Fibroblast of pulmonary artery (primary cell): ENCODE data around the gene RAE1.
"Not testable (repeated sequence)": the region's sequence is repeated elsewhere in the genome, so short reads cannot be mapped to it uniquely, and the experiment has no call there.

Experiments used
- DNase-seq: peaks from one replicate; pipeline ENCODE4 v3.0.0-alpha.2; 2010; ENCODE audit warnings: low read depth
- H3K4me3 ChIP-seq: replicated peaks from 2 replicates; pipeline ENCODE4 v1.5.1; 2011; ENCODE audit warnings: low read depth, mild to moderate bottlenecking, control low read depth, low read length, moderate library complexity
- TF ChIP-seq, protein P1 (sequence below): IDR thresholded peaks from 2 replicates; pipeline ENCODE4 v1.5.1; 2011; ENCODE audit warnings: mild to moderate bottlenecking, control low read depth, low read length, inconsistent platforms; ENCODE audit errors: missing control alignments

RAE1 gene

DNA sequence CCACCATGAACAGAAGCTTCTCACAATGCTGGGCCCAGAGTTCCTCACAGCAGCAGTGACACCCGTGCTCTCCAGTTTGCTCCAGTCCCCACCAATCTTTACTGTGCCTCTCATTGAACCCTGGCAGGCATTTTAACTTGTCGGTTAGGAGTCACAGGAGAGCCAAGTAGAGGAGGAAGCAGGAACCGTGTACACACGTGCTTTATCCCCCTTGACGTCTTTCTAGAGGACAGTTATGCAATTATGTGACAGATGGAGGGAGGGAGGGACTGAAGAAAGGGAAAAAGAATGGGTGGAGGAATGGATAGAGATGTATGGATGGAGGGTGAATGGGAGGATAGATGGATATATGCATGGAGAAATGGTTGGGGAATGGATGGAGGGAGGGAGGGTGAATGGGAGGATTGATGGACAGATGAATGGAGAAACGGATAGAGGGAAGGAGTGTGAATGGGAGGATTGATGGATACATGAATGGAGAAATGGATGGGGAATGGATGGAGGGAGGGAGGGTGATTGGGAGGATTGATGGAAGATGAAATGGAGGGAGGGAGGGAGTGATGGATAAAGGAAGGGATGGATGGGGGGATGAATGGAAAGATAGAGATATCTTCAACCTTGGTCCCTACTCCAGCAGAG lies 66.1 kb downstream of the RAE1 start:
- no peak for DNase-seq
- no peak overlapping the region for H3K4me3 ChIP-seq
- TF ChIP-seq, protein P1, sequence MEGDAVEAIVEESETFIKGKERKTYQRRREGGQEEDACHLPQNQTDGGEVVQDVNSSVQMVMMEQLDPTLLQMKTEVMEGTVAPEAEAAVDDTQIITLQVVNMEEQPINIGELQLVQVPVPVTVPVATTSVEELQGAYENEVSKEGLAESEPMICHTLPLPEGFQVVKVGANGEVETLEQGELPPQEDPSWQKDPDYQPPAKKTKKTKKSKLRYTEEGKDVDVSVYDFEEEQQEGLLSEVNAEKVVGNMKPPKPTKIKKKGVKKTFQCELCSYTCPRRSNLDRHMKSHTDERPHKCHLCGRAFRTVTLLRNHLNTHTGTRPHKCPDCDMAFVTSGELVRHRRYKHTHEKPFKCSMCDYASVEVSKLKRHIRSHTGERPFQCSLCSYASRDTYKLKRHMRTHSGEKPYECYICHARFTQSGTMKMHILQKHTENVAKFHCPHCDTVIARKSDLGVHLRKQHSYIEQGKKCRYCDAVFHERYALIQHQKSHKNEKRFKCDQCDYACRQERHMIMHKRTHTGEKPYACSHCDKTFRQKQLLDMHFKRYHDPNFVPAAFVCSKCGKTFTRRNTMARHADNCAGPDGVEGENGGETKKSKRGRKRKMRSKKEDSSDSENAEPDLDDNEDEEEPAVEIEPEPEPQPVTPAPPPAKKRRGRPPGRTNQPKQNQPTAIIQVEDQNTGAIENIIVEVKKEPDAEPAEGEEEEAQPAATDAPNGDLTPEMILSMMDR = no peak

DNA sequence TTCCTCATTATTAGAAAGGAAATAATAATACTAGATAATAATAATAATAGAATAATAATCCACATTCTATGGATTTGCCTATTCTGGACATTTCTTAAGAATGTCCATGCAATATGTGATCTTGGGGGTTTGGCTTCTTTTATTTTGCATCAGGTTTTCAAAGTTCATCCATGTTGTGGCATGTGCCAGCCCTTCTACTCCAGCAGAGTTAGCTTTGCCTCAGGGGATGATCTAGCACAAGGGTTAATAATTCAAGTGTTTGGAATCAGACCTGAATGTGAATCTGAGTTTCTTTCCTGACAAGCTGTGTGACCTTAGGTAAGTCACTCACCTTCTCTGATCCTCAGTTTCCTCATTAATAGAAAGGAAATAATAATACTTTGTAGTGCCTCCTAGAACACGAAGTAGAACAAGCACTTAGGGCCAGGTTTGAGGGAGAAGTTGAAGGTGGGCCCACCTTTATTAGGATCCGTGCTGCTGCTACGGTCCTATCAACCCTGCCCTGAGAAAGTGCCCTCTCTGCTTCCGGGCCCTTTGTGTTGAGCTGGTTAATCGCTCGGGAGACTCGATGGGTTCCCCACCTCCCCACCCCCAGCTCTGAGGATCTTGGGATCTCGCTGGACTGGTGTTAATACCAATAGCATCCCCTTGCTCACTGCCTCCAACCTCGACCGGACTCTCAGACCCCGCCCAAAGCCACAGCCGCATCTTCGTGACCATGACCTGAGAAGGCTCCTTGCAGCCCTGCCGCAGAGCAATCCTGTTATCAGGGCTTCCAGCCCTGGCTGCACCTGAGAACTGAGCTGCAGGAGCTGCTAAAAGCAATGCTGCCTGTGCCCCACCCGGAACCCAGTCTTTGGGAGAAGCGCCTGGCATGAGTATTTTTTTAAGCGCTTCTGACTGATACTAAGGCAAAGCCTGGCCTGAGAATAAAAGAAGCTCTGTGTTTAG lies 67.0 kb downstream of the RAE1 start:
- no peak for DNase-seq
- H3K4me3 ChIP-seq = no peak overlapping the region
- TF ChIP-seq, protein P1 = no peak

DNA sequence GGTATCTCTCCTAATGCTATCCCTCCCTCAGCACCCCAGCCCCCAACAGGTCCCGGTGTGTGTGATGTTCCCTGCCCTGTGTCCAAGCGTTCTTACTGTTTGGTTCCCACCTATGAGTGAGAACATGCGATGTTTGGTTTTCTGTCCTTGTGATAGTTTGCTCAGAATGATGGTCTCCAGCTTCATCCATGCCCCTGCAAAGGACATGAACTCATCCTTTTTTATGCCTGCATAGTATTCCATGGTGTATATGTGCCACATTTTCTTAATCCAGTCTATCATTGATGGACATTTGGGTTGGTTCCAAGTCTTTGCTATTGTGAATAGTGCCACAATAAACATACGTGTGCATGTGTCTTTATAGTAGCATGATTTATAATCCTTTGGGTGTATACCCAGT lies 68.4 kb downstream of the RAE1 start:
- not testable (repeated sequence) for H3K4me3 ChIP-seq, DNase-seq

DNA sequence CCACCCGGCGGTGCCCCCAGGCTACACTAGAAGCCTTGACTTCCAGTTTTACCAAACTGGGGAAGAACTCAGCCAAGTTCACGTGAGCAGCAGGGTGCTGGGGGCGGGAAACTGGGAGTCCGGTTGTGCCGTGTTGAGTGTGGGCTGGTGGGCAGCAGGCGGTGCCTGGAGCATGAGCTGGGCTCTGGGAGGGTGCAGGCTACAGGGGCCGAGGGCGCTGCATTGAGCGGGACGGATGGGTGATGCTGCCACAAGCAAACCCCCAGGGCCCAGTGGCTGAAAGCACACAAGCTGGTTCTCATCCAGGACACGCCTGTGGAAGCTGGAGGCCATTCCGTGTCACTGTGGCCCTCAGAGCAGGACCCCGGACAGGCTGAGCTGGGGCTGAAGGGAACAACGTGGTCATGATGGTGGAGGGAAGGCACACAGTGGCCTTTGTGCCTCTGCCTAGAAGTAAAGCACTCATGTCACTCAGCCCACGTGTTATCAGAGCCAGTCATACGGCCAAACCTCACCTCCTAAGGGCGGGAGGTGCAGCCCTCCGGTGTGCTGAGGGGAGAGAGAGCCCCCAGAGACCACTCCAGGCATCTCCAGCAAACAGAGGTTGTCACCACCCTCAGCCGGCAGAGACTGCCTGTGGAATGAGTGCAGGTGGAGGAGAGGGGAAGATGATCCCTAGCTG lies 69.7 kb downstream of the RAE1 start:
- TF ChIP-seq, protein P1 = no peak
- DNase-seq = no peak
- H3K4me3 ChIP-seq = no peak overlapping the region

DNA sequence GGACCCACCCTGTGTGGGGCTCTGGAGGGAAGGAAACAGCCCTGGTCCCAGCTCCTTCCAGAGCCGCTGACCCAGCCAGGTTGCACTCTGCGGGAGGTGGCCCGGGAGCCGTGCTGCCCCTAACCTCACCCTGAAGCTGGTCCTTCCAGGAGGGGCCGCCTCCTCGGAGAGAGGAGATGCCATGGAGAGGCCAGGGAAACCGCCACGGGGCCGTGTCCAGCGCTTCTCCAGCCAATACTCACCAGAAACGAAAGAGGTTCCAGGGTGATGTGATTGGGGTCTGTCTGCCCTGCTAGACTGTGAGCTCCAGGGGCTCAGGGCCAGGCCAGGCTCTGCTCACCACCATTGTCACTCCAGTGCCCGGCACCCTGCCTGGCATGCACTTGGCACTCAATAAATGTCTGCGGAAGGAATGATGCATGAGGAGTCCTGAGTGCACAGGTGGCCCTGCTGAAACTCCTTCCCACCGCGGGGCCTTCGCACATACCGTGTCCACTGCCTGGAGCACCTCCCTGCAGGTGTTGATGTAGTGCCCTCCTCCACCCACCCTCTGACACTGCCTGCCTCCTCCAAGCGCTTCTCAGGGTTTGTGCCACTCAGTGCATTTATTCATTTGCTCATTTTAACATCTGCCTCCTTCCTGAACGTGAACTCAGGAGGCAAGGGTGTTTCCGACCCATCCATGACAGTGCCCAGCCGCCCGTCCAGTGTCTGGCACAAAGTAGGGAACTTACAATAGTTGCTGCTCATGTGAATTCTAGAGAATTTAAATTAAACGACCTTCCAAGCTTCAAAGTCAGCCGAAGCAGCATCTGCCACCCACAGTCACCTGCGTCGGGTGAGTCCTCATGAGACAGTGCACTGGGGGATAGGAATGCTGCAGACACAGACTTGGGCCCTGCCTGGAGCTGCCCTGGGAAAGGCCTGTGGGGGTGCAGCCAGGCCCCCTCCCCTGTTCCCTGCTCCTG lies 70.5 kb downstream of the RAE1 start:
- TF ChIP-seq, protein P1 = no peak
- H3K4me3 ChIP-seq = no peak overlapping the region
- DNase-seq = no peak

DNA sequence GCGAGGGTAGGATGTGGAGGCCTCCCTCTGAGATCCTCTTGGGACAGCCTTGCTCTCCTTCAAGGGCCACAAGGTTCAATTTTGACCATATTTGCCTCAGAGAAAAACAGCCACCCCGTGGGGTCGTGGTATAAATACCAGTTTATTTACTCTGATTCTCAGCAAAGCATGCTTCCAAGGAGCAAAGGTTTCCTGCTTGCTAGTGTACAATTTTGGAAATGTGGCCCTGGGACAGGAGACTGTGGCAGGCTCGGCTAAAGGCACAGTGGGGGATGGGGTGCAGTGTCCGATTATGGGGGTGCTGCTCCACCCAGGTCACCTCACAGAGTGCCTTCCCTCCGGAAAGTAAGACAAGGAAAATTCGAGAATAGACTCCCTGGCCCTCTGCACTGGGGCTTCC lies 71.2 kb downstream of the RAE1 start:
- TF ChIP-seq, protein P1 = no peak
- H3K4me3 ChIP-seq = no peak overlapping the region
- DNase-seq = no peak
